Uterus (tissue), 2 donors: ENCODE results near the gene FUCA1.

ENCODE experiments used
- CTCF ChIP-seq, 4 experiments: fragments of 200-600 bp in 2 of 4; fragments of 450-650 bp in 2 of 4; sonication (generic) in 2 of 4; IDR thresholded peaks; one replicate each; pipeline ENCODE4 v1.5.1; 2016 to 2019; ENCODE audit warnings: antibody characterized with exemption in 4 of 4, mild to moderate bottlenecking in 2 of 4, moderate library complexity in 1 of 4
- POLR2A ChIP-seq, 2 donors: fragments of 450-650 bp; IDR thresholded peaks; one replicate each; pipeline ENCODE4 v1.6.1; 2016; ENCODE audit warnings: antibody characterized with exemption in 2 of 2, mild to moderate bottlenecking in 1 of 2, moderate library complexity in 1 of 2

DNA sequence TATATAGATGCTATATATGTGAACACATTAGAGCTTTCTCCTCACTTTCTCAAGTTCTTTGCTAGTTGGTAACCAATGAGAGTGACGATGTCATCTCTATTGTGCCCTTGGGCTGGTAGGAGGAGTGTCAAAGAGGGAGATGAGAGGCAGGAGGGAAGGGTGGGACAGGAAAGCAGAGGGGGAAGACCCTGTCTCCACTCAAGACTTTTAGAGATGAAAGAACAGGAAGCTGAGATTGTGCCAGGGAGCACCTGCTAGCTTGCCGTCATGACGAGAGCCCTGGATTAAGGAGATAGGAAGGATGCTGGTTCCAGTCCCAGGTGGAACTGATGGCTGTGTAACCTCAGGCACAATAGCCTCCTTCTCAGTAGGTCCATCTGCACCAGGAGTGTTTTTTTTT lies 28.4 kb upstream of the FUCA1 start:
- TF ChIP-seq CTCF (IDR thresholded peaks at IDR 0.05) (no peak), POLR2A (IDR thresholded peaks at IDR 0.05) (no peak)
